Measurements from ENCODE around the gene PHAF1.

PHAF1 gene

GRCh38 chr16:67104845-67105244, 4.9 kb upstream of the PHAF1 start:
- 98% methylated on average over 2 of the region's 6 CpGs for WGBS
- Histone ChIP-seq H4K91ac (ENCODE audit: low read length) (no peak overlapping the region), H3K14ac (ENCODE audit: low read length in 2 of 2) (no peak overlapping the region), H2AK5ac (ENCODE audit: low read length, severe bottlenecking) (no peak overlapping the region), H3K23ac (ENCODE audit: low read length in 2 of 2) (no peak overlapping the region), H2BK120ac (ENCODE audit: low read depth, low read length) (no peak overlapping the region), H3K4me1 (ENCODE audit: control insufficient read depth, insufficient read depth, low read depth, low read length) (peaks cover 8% of the 10 kb centered on the region), H2BK5ac (ENCODE audit: low read depth, low read length, poor library complexity, severe bottlenecking) (no peak overlapping the region), H3K9ac (ENCODE audit: low read length) (no peak overlapping the region), H3K79me1 (replicated peaks; ENCODE audit: low read length, poor library complexity, severe bottlenecking) (no peaks in the 10 kb centered on the region), H3K36me3 (ENCODE audit: control insufficient read depth in 1 of 2, insufficient read depth in 2 of 2, low read depth in 1 of 2, low read length in 2 of 2) (no peaks in the 10 kb centered on the region), H3K27me3 (ENCODE audit: control insufficient read depth in 1 of 2, insufficient read depth in 1 of 2, low read length in 2 of 2) (no peaks in the 10 kb centered on the region), H3K27ac (ENCODE audit: low read length, poor library complexity, severe bottlenecking) (no peak overlapping the region), H3K4ac (ENCODE audit: low read depth in 1 of 2, low read length in 2 of 2) (no peak overlapping the region), H3K9me3 (ENCODE audit: control insufficient read depth, low read length) (no peaks in the 10 kb centered on the region), H2BK15ac (ENCODE audit: low read depth, poor library complexity, severe bottlenecking) (no peak overlapping the region), H3K4me3 (ENCODE audit: insufficient read depth in 1 of 2, low read depth in 1 of 2, low read length in 2 of 2) (no peak overlapping the region), H3K18ac (ENCODE audit: low read depth in 1 of 2, low read length in 2 of 2) (no peak overlapping the region), H4K8ac (ENCODE audit: low read length) (no peak overlapping the region), H2BK12ac (ENCODE audit: low read length in 2 of 2) (no peak overlapping the region), H2AFZ (ENCODE audit: low read depth, low read length) (no peak overlapping the region), H3K4me2 (ENCODE audit: low read length, poor library complexity, severe bottlenecking) (no peak overlapping the region)
- no peak for DNase-seq

DNA sequence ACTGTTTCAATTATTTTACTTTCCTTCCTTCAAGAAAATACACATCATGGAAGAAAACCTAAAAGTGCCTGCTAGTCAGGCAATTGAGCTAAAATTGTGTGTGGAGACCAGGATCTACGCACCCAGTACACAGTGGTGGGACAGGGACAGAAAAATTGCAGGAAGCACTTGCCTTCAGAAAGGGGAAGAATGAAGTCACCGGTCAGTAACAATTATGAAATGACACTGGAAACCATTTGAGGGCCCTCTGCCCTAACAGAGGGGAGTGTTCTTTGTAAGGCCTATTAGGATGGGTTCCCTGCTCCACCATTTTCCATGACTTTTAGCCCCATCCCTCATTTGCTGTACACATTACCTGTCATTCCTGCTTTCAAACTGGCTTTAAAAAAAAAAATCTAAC, 4.5 kb upstream of the PHAF1 start:
- Histone ChIP-seq H4K91ac (ENCODE audit: low read length) (no peak overlapping the region), H3K79me1 (replicated peaks; ENCODE audit: low read length, poor library complexity, severe bottlenecking) (peaks cover 3% of the 10 kb centered on the region), H2AFZ (ENCODE audit: low read depth, low read length) (no peak overlapping the region), H2BK5ac (ENCODE audit: low read depth, low read length, poor library complexity, severe bottlenecking) (no peak overlapping the region), H3K4me2 (ENCODE audit: low read length, poor library complexity, severe bottlenecking) (no peak overlapping the region), H3K14ac (ENCODE audit: low read length in 2 of 2) (no peak overlapping the region), H3K4me1 (ENCODE audit: control insufficient read depth, insufficient read depth, low read depth, low read length) (peaks cover 8% of the 10 kb centered on the region), H3K9ac (ENCODE audit: low read length) (no peak overlapping the region), H3K9me3 (ENCODE audit: control insufficient read depth, low read length) (no peaks in the 10 kb centered on the region), H3K23ac (ENCODE audit: low read length in 2 of 2) (no peak overlapping the region), H2AK5ac (ENCODE audit: low read length, severe bottlenecking) (no peak overlapping the region), H2BK12ac (ENCODE audit: low read length in 2 of 2) (no peak overlapping the region), H3K18ac (ENCODE audit: low read depth in 1 of 2, low read length in 2 of 2) (no peak overlapping the region), H2BK120ac (ENCODE audit: low read depth, low read length) (no peak overlapping the region), H3K4me3 (ENCODE audit: insufficient read depth in 1 of 2, low read depth in 1 of 2, low read length in 2 of 2) (no peak overlapping the region), H3K4ac (ENCODE audit: low read depth in 1 of 2, low read length in 2 of 2) (no peak overlapping the region), H2BK15ac (ENCODE audit: low read depth, poor library complexity, severe bottlenecking) (no peak overlapping the region), H3K27me3 (ENCODE audit: control insufficient read depth in 1 of 2, insufficient read depth in 1 of 2, low read length in 2 of 2) (no peaks in the 10 kb centered on the region), H3K36me3 (ENCODE audit: control insufficient read depth in 1 of 2, insufficient read depth in 2 of 2, low read depth in 1 of 2, low read length in 2 of 2) (no peaks in the 10 kb centered on the region), H3K27ac (ENCODE audit: low read length, poor library complexity, severe bottlenecking) (no peak overlapping the region), H4K8ac (ENCODE audit: low read length) (no peak overlapping the region)
- no peak for DNase-seq
- WGBS: 100% methylated on average over 1 of the region's 2 CpGs

- H2AFZ ChIP-seq (ENCODE audit: low read depth, low read length): no peak overlapping the region
- H4K91ac ChIP-seq (ENCODE audit: low read length): no peak overlapping the region
- H4K8ac ChIP-seq (ENCODE audit: low read length): no peak overlapping the region
- H2BK12ac ChIP-seq (ENCODE audit: low read length in 2 of 2): no peak overlapping the region
- H3K23ac ChIP-seq (ENCODE audit: low read length in 2 of 2): no peak overlapping the region
- no peak overlapping the region for H3K18ac ChIP-seq (ENCODE audit: low read depth in 1 of 2, low read length in 2 of 2)
- no peaks in the 10 kb centered on the region for H3K27me3 ChIP-seq (ENCODE audit: control insufficient read depth in 1 of 2, insufficient read depth in 1 of 2, low read length in 2 of 2)
- no peak overlapping the region for H3K4me2 ChIP-seq (ENCODE audit: low read length, poor library complexity, severe bottlenecking)
- H3K36me3 ChIP-seq (ENCODE audit: control insufficient read depth in 1 of 2, insufficient read depth in 2 of 2, low read depth in 1 of 2, low read length in 2 of 2): no peaks in the 10 kb centered on the region
- H3K9me3 ChIP-seq (ENCODE audit: control insufficient read depth, low read length): no peaks in the 10 kb centered on the region
- H3K9ac ChIP-seq (ENCODE audit: low read length): no peak overlapping the region
- H2BK5ac ChIP-seq (ENCODE audit: low read depth, low read length, poor library complexity, severe bottlenecking): no peak overlapping the region
- H3K14ac ChIP-seq (ENCODE audit: low read length in 2 of 2): no peak overlapping the region
- H3K27ac ChIP-seq (ENCODE audit: low read length, poor library complexity, severe bottlenecking): no peak overlapping the region
- no peak overlapping the region for H3K4ac ChIP-seq (ENCODE audit: low read depth in 1 of 2, low read length in 2 of 2)
- no peak overlapping the region for H3K4me3 ChIP-seq (ENCODE audit: insufficient read depth in 1 of 2, low read depth in 1 of 2, low read length in 2 of 2)
- H3K4me1 ChIP-seq (ENCODE audit: control insufficient read depth, insufficient read depth, low read depth, low read length): peaks cover 11% of the 10 kb centered on the region
- no peak overlapping the region for H2BK120ac ChIP-seq (ENCODE audit: low read depth, low read length)
- no peak overlapping the region for H2BK15ac ChIP-seq (ENCODE audit: low read depth, poor library complexity, severe bottlenecking)
- 72% methylated on average over 4 of the region's 5 CpGs for WGBS
- no peak for DNase-seq
- H3K79me1 ChIP-seq (replicated peaks; ENCODE audit: low read length, poor library complexity, severe bottlenecking): peaks cover 6% of the 10 kb centered on the region
- no peak overlapping the region for H2AK5ac ChIP-seq (ENCODE audit: low read length, severe bottlenecking)
Observed at GRCh38 chr16:67105881-67106280, 3.9 kb upstream of the PHAF1 start.

DNA sequence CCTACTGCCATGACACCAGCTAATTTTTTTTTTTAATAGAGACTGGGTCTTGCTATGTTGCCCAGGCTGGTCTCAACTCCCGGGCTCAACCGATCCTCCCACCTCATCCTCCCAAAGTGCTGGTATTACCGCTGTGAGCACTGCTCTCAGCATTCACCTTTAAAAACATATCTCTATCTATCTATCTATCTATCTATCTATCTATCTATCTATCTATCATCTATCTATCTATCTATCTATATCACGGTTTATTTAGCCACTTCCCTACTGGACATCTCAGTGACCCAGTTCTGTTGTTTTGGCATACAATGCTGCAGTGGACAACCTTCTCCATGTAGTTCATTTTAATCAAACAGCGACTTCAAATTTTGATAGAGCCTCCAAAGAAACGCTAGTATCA, 1.3 kb upstream of the PHAF1 start:
- H2BK12ac ChIP-seq (ENCODE audit: low read length in 2 of 2): no peak overlapping the region
- DNase-seq: no peak
- no peak overlapping the region for H4K91ac ChIP-seq (ENCODE audit: low read length)
- no peak overlapping the region for H3K4ac ChIP-seq (ENCODE audit: low read depth in 1 of 2, low read length in 2 of 2)
- no peak overlapping the region for H4K8ac ChIP-seq (ENCODE audit: low read length)
- H3K36me3 ChIP-seq (ENCODE audit: control insufficient read depth in 1 of 2, insufficient read depth in 2 of 2, low read depth in 1 of 2, low read length in 2 of 2): peaks cover 0 to 8% of the 10 kb centered on the region in 2 experiments
- no peak overlapping the region for H2BK15ac ChIP-seq (ENCODE audit: low read depth, poor library complexity, severe bottlenecking)
- H2BK5ac ChIP-seq (ENCODE audit: low read depth, low read length, poor library complexity, severe bottlenecking): no peak overlapping the region
- H2AFZ ChIP-seq (ENCODE audit: low read depth, low read length): no peak overlapping the region
- no peaks in the 10 kb centered on the region for H3K9me3 ChIP-seq (ENCODE audit: control insufficient read depth, low read length)
- no peak overlapping the region for H2AK5ac ChIP-seq (ENCODE audit: low read length, severe bottlenecking)
- H3K14ac ChIP-seq (ENCODE audit: low read length in 2 of 2): no peak overlapping the region
- H3K79me1 ChIP-seq (replicated peaks; ENCODE audit: low read length, poor library complexity, severe bottlenecking): peaks cover 13% of the 10 kb centered on the region
- no peak overlapping the region for H3K18ac ChIP-seq (ENCODE audit: low read depth in 1 of 2, low read length in 2 of 2)
- no peak overlapping the region for H3K27ac ChIP-seq (ENCODE audit: low read length, poor library complexity, severe bottlenecking)
- no peak overlapping the region for H3K23ac ChIP-seq (ENCODE audit: low read length in 2 of 2)
- WGBS: 97% methylated on average over 6 of the region's 6 CpGs
- H3K27me3 ChIP-seq (ENCODE audit: control insufficient read depth in 1 of 2, insufficient read depth in 1 of 2, low read length in 2 of 2): no peaks in the 10 kb centered on the region
- H2BK120ac ChIP-seq (ENCODE audit: low read depth, low read length): no peak overlapping the region
- H3K4me1 ChIP-seq (ENCODE audit: control insufficient read depth, insufficient read depth, low read depth, low read length): peaks cover 10% of the 10 kb centered on the region
- no peak overlapping the region for H3K4me3 ChIP-seq (ENCODE audit: insufficient read depth in 1 of 2, low read depth in 1 of 2, low read length in 2 of 2)
- no peak overlapping the region for H3K9ac ChIP-seq (ENCODE audit: low read length)
- H3K4me2 ChIP-seq (ENCODE audit: low read length, poor library complexity, severe bottlenecking): no peak overlapping the region
